GM12892 (cell line): ENCODE data around the gene NIP7.

Experiments
- POLR2A ChIP-seq: IDR thresholded peaks from 2 replicates; pipeline ENCODE4 v1.6.1; 2011; ENCODE audit warnings: low read depth, low read length, control low read depth
- TAF1 ChIP-seq: IDR thresholded peaks from 2 replicates; pipeline ENCODE4 v1.6.1; 2011; ENCODE audit warnings: low read depth, mild to moderate bottlenecking, control low read depth, low read length, borderline replicate concordance

- TF ChIP-seq TAF1, result no peak
- no peak for TF ChIP-seq POLR2A
Measured at GRCh38 chr16:69318177-69318910, 21.2 kb upstream of the NIP7 start.
